NT2/D1 (cell line): ENCODE results near the gene LRBA.

ENCODE experiments used
- SUZ12 ChIP-seq: IDR thresholded peaks from 2 replicates; pipeline ENCODE4 v1.6.1; 2011; ENCODE audit not compliant: insufficient read length, insufficient read depth; ENCODE audit errors: extremely low read depth
- YY1 ChIP-seq: IDR thresholded peaks from 2 replicates; pipeline ENCODE4 v1.6.1; 2011; ENCODE audit not compliant: insufficient read length, insufficient read depth
- ZNF274 ChIP-seq: IDR thresholded peaks from 2 replicates; pipeline ENCODE4 v1.6.1; 2011; ENCODE audit warnings: mild to moderate bottlenecking, low read depth, low read length

- TF ChIP-seq ZNF274 (no peak), SUZ12 (no peak), YY1 (no peak)
These were observed 783.8 kb downstream of the LRBA start for GRCh38 chr4:150231107-150231770.
